Trophoblast cell (in vitro differentiated cells and primary cell): ENCODE results near the gene STK26.

Experiments used
- DNase-seq, 2 donors: peaks; one replicate each; pipeline ENCODE4 v3.0.0-alpha.2; 2016
- H2AFZ ChIP-seq: 2 replicates; pipeline ENCODE4 v1.6.1; 2013; ENCODE audit warnings: low read length, moderate library complexity, mild to moderate bottlenecking; ENCODE audit not compliant: insufficient read depth, poor library complexity
- H2AK5ac ChIP-seq: 2 replicates; pipeline ENCODE4 v1.6.1; 2013; ENCODE audit warnings: mild to moderate bottlenecking, low read length
- H2BK120ac ChIP-seq: 2 replicates; pipeline ENCODE4 v1.6.1; 2013; ENCODE audit warnings: low read length, mild to moderate bottlenecking, moderate library complexity; ENCODE audit not compliant: insufficient read depth, poor library complexity
- H2BK12ac ChIP-seq: 2 replicates; pipeline ENCODE4 v1.6.1; 2013; ENCODE audit warnings: mild to moderate bottlenecking, low read length, moderate library complexity
- H2BK5ac ChIP-seq: 2 replicates; pipeline ENCODE4 v1.6.1; 2013; ENCODE audit warnings: low read length, low read depth, moderate library complexity, mild to moderate bottlenecking; ENCODE audit not compliant: poor library complexity
- H3K14ac ChIP-seq: 2 replicates; pipeline ENCODE4 v1.6.1; 2013; ENCODE audit warnings: mild to moderate bottlenecking, low read length
- H3K18ac ChIP-seq: 2 replicates; pipeline ENCODE4 v1.6.1; 2013; ENCODE audit warnings: mild to moderate bottlenecking, low read length
- H3K23ac ChIP-seq: 2 replicates; pipeline ENCODE4 v1.6.1; 2013; ENCODE audit warnings: low read length
- H3K27ac ChIP-seq: 2 replicates; pipeline ENCODE4 v1.5.1; 2013; ENCODE audit warnings: low read depth, mild to moderate bottlenecking, inconsistent platforms, low read length, moderate library complexity
- H3K27me3 ChIP-seq: 2 replicates; pipeline ENCODE4 v1.6.1; 2013; ENCODE audit warnings: inconsistent platforms, mild to moderate bottlenecking, low read length, moderate library complexity; ENCODE audit not compliant: insufficient read depth
- H3K36me3 ChIP-seq, 2 experiments: 1 replicate in 1 of 2; 2 replicates in 1 of 2; pipeline ENCODE4 v1.6.1; 2013; ENCODE audit warnings: low read length in 2 of 2, mild to moderate bottlenecking in 2 of 2, moderate library complexity in 1 of 2; ENCODE audit not compliant: insufficient read depth in 2 of 2, control insufficient read depth in 1 of 2
- H3K4ac ChIP-seq: 2 replicates; pipeline ENCODE4 v1.6.1; 2013; ENCODE audit warnings: low read depth, mild to moderate bottlenecking, low read length, moderate library complexity
- H3K4me1 ChIP-seq, 2 experiments: 1 replicate in 1 of 2; 2 replicates in 1 of 2; pipeline ENCODE4 v1.6.1; 2013; ENCODE audit warnings: low read length in 2 of 2, mild to moderate bottlenecking in 2 of 2, moderate library complexity in 1 of 2; ENCODE audit not compliant: insufficient read depth in 2 of 2, control insufficient read depth in 1 of 2
- H3K4me2 ChIP-seq: 2 replicates; pipeline ENCODE4 v1.6.1; 2013; ENCODE audit warnings: inconsistent platforms, mild to moderate bottlenecking, low read length, moderate library complexity
- H3K4me3 ChIP-seq: 2 replicates; pipeline ENCODE4 v1.5.1; 2013; ENCODE audit warnings: mild to moderate bottlenecking, low read depth, low read length, inconsistent platforms
- H3K79me1 ChIP-seq: one replicate; pipeline ENCODE4 v1.6.1; 2013; ENCODE audit warnings: low read length
- H3K79me2 ChIP-seq: 2 replicates; pipeline ENCODE4 v1.6.1; 2013; ENCODE audit warnings: low read length, mild to moderate bottlenecking; ENCODE audit not compliant: control insufficient read depth, insufficient read depth, poor library complexity
- H3K9ac ChIP-seq: 2 replicates; pipeline ENCODE4 v1.6.1; 2013; ENCODE audit warnings: mild to moderate bottlenecking, low read length
- H3K9me3 ChIP-seq: 2 replicates; pipeline ENCODE4 v1.6.1; 2013; ENCODE audit warnings: low read depth, mild to moderate bottlenecking, control low read depth, inconsistent platforms, low read length; ENCODE audit not compliant: insufficient read depth
- H4K12ac ChIP-seq: 2 replicates; pipeline ENCODE4 v1.6.1; 2013; ENCODE audit warnings: low read depth, mild to moderate bottlenecking, low read length, moderate library complexity
- H4K8ac ChIP-seq: 2 replicates; pipeline ENCODE4 v1.6.1; 2013; ENCODE audit warnings: low read depth, mild to moderate bottlenecking, low read length, moderate library complexity
- H4K91ac ChIP-seq: one replicate; pipeline ENCODE4 v1.6.1; 2013; ENCODE audit warnings: low read depth, mild to moderate bottlenecking, low read length, moderate library complexity
- whole genome bisulfite sequencing: extraction: QIAGEN DNeasy Blood & Tissue Kit; methylation state at CpG from one replicate; pipeline ENCODE4 v1.1.7; 2013; ENCODE audit warnings: missing lambda C conversion rate; ENCODE audit not compliant: insufficient read length, insufficient coverage; ENCODE audit errors: extremely low coverage; 5-methylcytosine and 5-hydroxymethylcytosine counted together

The STK26 gene

GRCh38 chrX:131985526-131986049 lies 37.5 kb upstream of the STK26 start:
- DNase-seq: peak; percentile 26 to 33
- Histone ChIP-seq H3K79me2 (no peaks in the 10 kb centered on the region), H4K91ac (peak overlapping the region; percentile 16)

GRCh38 chrX:131987252-131987651 lies 35.9 kb upstream of the STK26 start:
- H2BK120ac ChIP-seq: no peak overlapping the region
- H4K8ac ChIP-seq: no peak overlapping the region
- no peaks in the 10 kb centered on the region for H3K36me3 ChIP-seq
- H3K4me2 ChIP-seq: no peak overlapping the region
- H2AFZ ChIP-seq: no peak overlapping the region
- H4K12ac ChIP-seq: no peak overlapping the region
- no peak overlapping the region for H3K27ac ChIP-seq
- H3K4me3 ChIP-seq: no peak overlapping the region
- no peak overlapping the region for H3K4ac ChIP-seq
- no peak overlapping the region for H3K14ac ChIP-seq
- no peak overlapping the region for H3K23ac ChIP-seq
- no peaks in the 10 kb centered on the region for H3K9me3 ChIP-seq
- no peak overlapping the region for H2AK5ac ChIP-seq
- H3K79me1 ChIP-seq: peaks cover 3% of the 10 kb centered on the region
- no peak overlapping the region for H2BK12ac ChIP-seq
- no peak overlapping the region for H3K18ac ChIP-seq
- no peak overlapping the region for H3K9ac ChIP-seq
- H3K79me2 ChIP-seq: no peaks in the 10 kb centered on the region
- no peak overlapping the region for H2BK5ac ChIP-seq
- no peak overlapping the region for H4K91ac ChIP-seq
- H3K4me1 ChIP-seq: peaks cover 3 to 6% of the 10 kb centered on the region in 2 experiments
- no CpG with 5 or more reads among the region's 5 CpGs for WGBS
- DNase-seq: peak in 1 of 2 donors; percentile 21
- no peaks in the 10 kb centered on the region for H3K27me3 ChIP-seq

More at GRCh38 chrX:131985526-131986049, 37.5 kb upstream of the STK26 start:
- peaks cover 3% of the 10 kb centered on the region for H3K79me1 ChIP-seq
- H3K9ac ChIP-seq: no peak overlapping the region
- peak overlapping the region; percentile 82 for H3K27ac ChIP-seq
- H3K4me2 ChIP-seq: no peak overlapping the region
- peak overlapping the region; percentile 92 for H2BK12ac ChIP-seq
- no peak overlapping the region for H4K8ac ChIP-seq
- H3K4me1 ChIP-seq: peaks cover 3 to 6% of the 10 kb centered on the region in 2 experiments
- no peaks in the 10 kb centered on the region for H3K9me3 ChIP-seq
- no peak overlapping the region for H4K12ac ChIP-seq
- no peak overlapping the region for H3K4ac ChIP-seq
- peak overlapping the region; percentile 42 for H2BK5ac ChIP-seq
- peak overlapping the region; percentile 11 for H2BK120ac ChIP-seq
- no peak overlapping the region for H3K14ac ChIP-seq
- H3K4me3 ChIP-seq: no peak overlapping the region
- H3K23ac ChIP-seq: no peak overlapping the region
- H3K36me3 ChIP-seq: no peaks in the 10 kb centered on the region
- H3K18ac ChIP-seq: no peak overlapping the region
- WGBS: no CpG with 5 or more reads among the region's 4 CpGs
- no peaks in the 10 kb centered on the region for H3K27me3 ChIP-seq
- peak overlapping the region; percentile 54 for H2AFZ ChIP-seq
- no peak overlapping the region for H2AK5ac ChIP-seq

- Histone ChIP-seq H4K91ac (no peak overlapping the region), H2BK5ac (no peak overlapping the region), H3K79me2 (no peaks in the 10 kb centered on the region), H3K23ac (no peak overlapping the region), H2AK5ac (no peak overlapping the region), H3K27ac (no peak overlapping the region), H3K27me3 (no peaks in the 10 kb centered on the region), H3K14ac (no peak overlapping the region), H3K18ac (no peak overlapping the region), H3K79me1 (peaks cover 3% of the 10 kb centered on the region), H2BK120ac (no peak overlapping the region), H3K9me3 (no peaks in the 10 kb centered on the region), H3K4ac (no peak overlapping the region), H2BK12ac (no peak overlapping the region), H3K4me3 (no peak overlapping the region), H3K4me1 (peaks cover 3 to 6% of the 10 kb centered on the region in 2 experiments), H2AFZ (no peak overlapping the region), H3K9ac (no peak overlapping the region), H4K8ac (no peak overlapping the region), H4K12ac (no peak overlapping the region), H3K36me3 (no peaks in the 10 kb centered on the region), H3K4me2 (no peak overlapping the region)
- peak; percentile 16 to 85 for DNase-seq
Observed at GRCh38 chrX:131988236-131988635, 34.9 kb upstream of the STK26 start.

GRCh38 chrX:132001127-132001526 lies 22.0 kb upstream of the STK26 start:
- peak; percentile 29 to 57 for DNase-seq
- no CpG with 5 or more reads among the region's 3 CpGs for WGBS
- Histone ChIP-seq H4K91ac (no peak overlapping the region), H3K9ac (no peak overlapping the region), H3K4me3 (no peak overlapping the region), H2BK120ac (no peak overlapping the region), H2AFZ (no peak overlapping the region), H3K79me2 (no peaks in the 10 kb centered on the region), H3K36me3 (no peaks in the 10 kb centered on the region), H4K8ac (no peak overlapping the region), H3K18ac (no peak overlapping the region), H2BK12ac (no peak overlapping the region), H3K27ac (no peak overlapping the region), H3K4ac (no peak overlapping the region), H3K4me1 (peaks cover 0 to 3% of the 10 kb centered on the region in 2 experiments), H3K27me3 (no peaks in the 10 kb centered on the region), H3K79me1 (no peaks in the 10 kb centered on the region), H3K4me2 (no peak overlapping the region), H3K14ac (no peak overlapping the region), H3K23ac (no peak overlapping the region), H2AK5ac (no peak overlapping the region), H4K12ac (no peak overlapping the region), H2BK5ac (no peak overlapping the region), H3K9me3 (no peaks in the 10 kb centered on the region)
